T-helper 2 cell (primary cell): ENCODE data around the gene IFITM5.

ENCODE experiments used
- DNase-seq, 5 experiments: peaks; one replicate each; pipeline versions ENCODE4 v3.0.0 to v3.0.0-alpha.2; 2012 to 2022

The IFITM5 gene

DNA sequence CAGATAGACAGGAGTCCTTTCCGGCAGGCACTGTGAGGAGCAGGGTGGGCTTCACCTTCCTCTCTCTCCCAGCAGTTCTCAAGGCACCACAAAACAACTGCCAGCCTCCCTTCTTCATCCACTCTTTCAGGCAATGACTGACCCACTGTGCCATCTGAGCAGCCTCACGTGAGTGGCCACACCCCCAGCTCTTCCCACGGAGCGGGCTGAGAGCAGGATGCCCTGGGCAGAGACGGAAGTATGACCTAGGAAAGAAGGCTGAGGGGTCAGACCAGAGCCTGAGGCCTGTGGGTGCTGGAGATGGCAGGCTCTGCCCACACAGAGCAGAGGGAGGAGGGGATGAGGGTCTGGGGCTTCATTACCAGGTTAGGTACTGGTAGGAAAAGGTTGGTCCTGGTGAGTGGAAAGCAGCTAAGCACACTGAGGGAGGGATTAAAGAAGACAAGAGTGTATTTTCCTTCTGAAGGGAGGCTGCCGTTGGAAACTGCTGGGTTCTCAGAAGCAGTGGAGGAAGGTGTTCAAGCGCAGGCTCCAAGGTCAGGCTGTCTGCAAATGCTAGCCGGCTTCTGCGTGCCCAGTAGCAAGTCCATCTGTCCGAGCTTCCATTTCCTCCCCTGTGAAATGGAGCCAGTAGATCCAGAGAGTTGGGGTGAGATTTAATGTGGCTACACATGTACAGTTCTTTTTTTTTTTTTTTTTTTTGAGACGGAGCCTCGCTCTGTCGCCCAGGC lies 16.5 kb downstream of the IFITM5 start:
- DNase-seq: no peak

DNA sequence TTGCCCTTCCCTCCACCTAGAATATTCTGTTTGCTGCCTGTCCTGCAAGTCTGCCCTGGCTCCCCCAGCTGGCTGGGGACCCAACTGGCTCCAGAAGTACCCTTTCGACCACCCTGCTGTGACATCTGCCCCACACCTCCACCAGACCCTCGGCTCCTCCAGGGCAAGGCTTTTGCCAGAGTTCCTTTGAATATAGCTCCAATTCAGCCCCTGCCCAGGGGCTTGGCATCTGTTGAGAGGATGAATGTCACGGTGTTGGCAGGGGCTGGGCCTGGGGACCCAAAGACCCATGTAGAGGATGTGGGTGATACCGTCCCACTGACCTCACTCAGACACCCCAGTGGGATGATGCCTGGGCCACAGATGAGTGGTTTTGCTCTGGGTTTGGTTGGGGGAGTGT lies 17.2 kb downstream of the IFITM5 start:
- no peak for DNase-seq

DNA sequence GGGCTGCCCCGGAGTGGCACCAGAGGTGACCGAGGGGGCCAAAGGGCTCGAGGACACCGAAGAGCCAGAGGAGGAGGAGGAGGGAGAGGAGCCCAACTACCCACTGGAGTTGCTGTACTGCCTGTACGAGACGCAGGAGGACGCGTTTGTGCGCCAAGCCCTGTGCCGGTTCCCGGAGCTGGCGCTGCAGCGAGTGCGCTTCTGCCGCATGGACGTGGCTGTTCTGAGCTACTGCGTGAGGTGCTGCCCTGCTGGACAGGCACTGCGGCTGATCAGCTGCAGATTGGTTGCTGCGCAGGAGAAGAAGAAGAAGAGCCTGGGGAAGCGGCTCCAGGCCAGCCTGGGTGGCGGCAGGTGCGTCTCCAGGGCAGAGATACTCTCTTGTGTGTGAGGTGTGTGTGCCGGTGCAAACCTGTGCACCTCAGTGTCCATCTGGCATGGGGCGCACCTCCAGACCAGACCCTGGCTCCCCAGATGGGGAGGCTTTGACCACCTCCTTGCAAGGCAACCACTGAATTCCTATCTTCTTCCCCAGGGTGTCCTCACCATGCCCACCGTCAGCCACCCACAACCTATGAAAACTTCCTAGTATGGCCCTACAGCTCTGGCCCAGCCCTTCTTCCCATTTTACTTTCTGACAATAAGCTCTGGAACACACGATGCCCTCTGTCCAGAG lies 17.7 kb downstream of the IFITM5 start:
- no peak for DNase-seq

DNA sequence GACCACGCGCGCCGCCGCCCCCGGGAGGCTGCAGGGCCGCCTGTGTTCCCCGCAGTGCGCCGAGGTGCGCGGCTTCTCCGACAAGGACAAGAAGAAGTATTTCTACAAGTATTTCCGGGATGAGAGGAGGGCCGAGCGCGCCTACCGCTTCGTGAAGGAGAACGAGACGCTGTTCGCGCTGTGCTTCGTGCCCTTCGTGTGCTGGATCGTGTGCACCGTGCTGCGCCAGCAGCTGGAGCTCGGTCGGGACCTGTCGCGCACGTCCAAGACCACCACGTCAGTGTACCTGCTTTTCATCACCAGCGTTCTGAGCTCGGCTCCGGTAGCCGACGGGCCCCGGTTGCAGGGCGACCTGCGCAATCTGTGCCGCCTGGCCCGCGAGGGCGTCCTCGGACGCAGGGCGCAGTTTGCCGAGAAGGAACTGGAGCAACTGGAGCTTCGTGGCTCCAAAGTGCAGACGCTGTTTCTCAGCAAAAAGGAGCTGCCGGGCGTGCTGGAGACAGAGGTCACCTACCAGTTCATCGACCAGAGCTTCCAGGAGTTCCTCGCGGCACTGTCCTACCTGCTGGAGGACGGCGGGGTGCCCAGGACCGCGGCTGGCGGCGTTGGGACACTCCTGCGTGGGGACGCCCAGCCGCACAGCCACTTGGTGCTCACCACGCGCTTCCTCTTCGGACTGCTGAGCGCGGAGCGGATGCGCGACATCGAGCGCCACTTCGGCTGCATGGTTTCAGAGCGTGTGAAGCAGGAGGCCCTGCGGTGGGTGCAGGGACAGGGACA lies 18.4 kb downstream of the IFITM5 start:
- DNase-seq: peak in 1 of 5 experiments; percentile 68

DNA sequence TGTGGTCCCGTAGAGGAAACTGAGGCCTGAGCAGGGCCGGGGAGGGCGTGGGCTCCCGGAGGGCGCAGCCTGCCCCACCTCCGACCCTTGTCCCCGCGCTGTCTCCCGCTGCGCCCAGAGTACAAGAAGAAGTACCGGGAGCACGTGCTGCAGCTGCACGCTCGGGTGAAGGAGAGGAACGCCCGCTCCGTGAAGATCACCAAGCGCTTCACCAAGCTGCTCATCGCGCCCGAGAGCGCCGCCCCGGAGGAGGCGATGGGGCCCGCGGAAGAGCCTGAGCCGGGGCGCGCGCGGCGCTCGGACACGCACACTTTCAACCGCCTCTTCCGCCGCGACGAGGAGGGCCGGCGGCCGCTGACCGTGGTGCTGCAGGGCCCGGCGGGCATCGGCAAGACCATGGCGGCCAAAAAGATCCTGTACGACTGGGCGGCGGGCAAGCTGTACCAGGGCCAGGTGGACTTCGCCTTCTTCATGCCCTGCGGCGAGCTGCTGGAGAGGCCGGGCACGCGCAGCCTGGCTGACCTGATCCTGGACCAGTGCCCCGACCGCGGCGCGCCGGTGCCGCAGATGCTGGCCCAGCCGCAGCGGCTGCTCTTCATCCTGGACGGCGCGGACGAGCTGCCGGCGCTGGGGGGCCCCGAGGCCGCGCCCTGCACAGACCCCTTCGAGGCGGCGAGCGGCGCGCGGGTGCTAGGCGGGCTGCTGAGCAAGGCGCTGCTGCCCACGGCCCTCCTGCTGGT lies 19.2 kb downstream of the IFITM5 start:
- peak in 1 of 5 experiments; percentile 69 for DNase-seq

DNA sequence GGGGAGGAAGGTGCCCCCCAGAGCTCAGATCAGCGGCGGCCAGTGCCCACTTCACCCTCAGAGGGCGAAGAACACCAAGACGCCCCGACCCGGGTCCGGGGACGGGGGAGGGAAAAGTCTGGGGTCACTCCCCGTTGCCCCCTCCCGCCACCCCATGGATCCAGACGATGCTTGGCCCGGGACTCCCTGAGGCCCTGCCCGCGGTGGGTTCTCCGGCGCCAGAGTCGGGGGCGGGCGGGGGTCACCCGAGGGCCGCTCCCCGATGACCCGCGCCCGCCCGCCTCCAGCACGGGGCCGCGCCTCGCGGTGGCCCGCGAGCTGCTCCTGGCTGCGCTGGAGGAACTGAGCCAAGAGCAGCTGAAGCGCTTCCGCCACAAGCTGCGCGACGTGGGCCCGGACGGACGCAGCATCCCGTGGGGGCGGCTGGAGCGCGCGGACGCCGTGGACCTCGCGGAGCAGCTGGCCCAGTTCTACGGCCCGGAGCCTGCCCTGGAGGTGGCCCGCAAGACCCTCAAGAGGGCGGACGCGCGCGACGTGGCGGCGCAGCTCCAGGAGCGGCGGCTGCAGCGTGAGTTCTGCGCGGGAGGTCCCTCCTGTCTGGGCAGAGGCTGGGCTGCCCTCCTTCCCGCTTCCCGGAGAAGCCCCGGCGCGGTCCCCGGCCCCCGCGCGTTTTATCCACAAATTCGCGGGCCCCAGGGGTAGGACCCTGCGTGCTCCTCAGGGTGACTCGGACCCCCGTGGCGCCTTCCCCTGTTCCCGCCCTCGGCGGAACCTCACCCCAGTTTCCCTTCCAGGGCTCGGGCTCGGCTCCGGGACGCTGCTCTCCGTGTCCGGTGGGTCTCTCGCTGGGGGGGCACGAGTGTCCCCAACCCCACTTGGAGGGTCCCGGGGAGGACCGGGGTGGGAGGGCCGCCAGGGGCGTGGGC lies 20.0 kb downstream of the IFITM5 start:
- DNase-seq: no peak

DNA sequence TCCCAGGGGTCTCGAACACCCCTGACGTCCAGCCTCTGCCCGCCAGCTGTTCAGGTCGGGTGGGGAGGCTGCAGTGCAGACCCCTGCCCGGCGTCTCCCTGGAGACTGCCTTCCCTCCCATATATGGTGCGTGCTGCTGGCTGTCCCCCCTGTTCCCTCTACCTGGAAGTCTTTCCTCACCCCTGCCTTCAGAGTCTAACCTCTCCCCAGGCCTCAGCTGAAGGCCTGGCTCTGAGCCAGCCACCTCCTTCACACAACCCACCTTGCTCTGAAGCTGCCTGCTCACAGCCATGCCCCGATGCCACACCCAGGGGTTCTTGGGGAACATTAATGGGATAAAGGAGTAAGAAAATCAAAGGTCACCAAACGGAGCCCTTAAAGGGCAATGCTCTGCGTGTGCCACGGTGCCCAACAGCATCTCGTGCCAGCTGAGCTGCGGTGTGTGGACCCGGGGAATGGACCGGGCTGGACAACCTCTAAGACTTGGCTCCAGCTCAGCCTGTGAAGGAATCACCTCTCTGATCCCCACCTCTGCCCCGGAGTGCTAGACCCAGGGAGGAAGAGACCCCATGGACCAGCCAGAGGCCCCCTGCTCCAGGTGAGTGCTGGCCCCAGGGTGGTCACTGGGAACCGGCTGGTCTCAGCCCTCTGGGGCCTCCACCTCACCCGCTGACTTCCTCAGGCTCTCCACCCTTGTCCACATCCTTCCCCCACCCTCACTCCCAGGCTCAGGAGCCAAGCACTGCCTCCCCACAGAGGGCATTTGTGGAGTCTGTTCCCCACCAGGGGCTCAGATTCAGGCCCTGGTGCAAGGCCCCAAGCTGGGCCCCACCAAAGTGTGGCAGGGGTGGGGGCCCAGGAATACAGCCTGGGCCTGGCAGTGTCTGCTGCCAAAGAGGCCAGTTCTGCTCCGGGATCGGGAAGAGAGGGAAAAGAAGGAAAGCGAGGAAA lies 21.1 kb downstream of the IFITM5 start, which contains the start of gene NLRP6:
Gene NLRP6 (plus strand): TSS at position 407 of the 951 bp plus-strand sequence. CDS start 163 bp downstream, at position 570.
- DNase-seq: no peak

DNA sequence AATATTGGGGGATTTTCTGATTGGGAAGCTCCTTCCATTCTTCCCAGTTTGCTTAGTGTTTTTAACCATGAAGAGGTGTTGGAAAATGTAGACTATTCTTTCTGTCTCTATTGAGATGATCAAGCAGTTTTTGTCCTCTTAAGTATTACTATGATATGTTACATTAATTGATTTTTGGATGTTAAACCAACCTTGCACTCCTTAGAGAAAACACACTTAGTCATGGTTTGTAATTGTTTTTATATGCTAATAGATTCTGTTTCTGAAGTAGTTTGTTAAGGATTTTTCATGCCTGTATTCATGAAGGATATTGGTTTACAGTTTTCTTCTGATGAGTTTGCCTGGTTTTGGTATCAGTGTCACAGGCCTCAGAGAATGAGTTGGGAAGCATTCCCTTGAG lies 23.1 kb downstream of the IFITM5 start:
- DNase-seq: no peak

DNA sequence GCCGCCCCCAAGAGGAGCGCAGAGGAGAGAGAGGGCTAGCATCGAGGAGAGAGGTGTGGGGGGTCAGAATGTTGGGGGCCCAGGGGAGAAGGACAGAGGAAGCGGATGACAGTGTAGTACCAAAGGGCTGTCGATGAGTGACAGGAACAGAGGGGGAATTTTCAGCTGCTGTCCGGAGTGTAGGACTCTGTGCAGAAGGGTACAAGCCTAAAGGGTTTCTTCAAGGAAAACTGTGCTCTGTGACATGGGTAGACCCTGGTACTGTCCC lies 26.5 kb downstream of the IFITM5 start:
- DNase-seq: no peak

DNA sequence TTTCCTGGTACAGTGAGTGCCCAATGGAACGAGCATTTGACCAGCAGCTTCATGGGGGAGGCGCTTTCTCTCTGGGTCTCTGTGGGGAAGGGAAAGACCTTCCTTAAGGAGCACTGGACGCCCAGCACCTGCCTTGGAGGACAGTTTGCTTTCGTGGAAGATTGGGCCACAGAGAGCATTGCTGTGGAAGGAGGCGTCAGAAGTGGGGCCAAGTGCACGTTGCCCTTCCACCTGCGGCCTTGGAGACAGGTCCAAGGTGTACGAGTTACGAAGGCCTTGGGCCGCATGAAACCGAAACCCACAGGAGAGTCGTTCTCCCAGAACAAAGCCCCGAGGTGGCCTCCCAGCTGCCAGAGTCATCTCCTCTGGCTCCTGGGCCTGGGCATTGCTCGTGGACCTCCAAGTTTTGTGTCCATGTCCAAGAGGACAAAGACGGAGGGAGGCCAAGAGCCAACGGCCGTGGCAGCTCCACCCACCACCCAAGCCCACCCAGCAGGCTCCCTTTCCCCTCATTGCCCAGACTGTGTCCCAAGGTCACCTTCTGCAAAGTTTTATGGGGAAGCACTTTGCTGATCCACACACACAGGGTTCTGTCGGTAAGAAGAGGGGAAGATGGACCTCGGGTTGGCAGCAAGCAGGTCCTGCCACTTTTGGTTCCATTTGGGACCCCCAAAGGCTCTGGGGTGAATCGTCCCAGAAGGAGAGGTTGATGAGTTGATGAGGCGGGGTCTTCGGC lies 27.0 kb downstream of the IFITM5 start:
- DNase-seq: no peak

DNA sequence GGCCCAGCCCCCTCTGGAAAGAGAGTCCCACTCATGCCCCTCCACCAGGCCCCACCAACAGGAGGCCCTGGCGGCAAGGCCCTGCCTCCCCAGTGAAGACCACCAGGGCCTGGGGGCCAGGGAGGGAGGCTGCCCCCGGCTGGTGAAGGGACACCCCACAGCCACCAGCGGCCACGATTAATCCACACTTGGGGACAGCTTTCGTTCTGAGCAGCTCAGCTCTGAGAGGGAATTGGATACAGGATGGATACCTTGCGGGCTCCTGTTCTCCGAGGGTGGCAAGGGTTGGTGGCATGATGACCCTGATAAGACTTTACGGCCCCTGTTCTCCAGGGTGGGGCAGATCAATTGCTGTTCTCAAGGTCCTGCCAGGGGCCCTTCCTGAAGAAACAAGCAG lies 28.0 kb downstream of the IFITM5 start:
- no peak for DNase-seq

DNA sequence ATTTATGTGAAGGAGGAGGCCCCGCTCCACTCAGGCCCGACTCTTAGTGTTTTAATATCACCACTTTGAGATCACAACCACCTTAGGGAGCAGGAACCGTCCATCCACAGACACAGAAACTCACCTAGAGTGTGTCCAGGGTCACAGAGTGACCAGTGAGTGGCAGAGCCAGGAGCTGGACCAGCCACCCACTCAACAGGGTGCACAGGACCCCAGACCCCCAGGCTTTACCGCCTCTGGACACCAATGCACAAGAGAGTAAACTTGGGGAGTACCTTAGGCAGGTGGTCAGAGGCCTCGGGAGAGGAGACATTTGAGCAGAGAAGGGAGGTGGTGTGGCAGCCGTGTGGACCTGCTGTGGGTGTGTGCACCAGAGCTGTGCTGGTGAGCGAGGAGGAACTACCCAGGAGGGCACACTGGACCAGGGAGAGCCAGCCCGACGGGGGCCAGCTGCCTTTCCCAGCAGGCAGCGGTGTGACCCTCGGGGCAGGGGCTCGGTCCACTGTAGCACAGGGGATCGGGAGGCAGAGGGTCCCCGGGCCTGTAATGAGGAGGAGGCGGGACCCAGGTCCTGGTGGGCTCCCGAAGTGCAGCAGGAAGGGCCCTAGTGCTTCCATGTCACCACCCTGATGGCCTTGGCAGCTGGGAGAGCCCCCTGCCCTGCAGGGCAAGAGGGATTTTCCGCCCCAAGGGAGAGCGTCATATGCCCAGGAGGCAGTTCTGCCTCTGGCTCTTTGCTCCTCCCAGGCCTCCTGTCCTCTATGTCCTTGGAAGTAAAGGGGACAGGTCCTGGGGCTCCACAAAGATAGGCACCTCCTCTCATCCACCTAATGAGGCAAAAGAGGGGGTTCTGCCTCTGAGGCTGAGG lies 28.6 kb downstream of the IFITM5 start:
- no peak for DNase-seq

DNA sequence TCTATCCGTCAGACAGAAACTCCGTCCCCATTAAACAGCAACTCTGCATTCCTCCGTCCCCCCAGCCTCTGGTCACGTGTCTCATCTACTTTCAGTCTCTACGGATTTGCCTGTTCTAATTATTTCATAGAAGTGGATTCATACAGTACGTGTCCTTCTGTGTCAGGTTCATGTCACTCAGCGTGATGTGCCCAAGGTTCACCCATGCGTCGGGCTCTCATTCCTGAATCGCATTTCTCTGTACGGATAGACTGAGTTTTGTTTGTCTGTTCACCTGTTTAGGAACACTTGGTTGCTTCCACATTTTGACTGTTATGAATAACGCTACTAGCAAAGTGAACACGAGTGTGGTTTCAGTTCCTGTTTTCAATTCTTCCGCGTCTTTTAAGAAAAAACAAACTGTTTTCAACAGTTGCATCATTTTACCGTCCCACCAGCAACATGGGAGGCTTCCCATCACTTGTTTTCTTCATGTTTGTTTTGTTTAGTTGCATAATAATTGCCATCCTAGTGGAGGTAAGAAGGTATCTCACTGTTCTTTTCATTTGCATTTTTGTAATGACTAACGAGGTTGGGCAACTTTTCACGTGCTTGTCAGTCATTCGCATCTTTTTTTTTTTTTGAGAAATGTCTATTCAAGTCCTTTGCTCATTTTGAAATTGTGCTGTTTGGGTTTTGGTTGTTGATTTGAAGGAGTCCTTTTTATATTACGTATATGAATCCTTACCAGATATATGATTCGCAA lies 30.0 kb downstream of the IFITM5 start:
- DNase-seq: peak in 4 of 5 experiments; percentile 31 to 92 (median 66)

DNA sequence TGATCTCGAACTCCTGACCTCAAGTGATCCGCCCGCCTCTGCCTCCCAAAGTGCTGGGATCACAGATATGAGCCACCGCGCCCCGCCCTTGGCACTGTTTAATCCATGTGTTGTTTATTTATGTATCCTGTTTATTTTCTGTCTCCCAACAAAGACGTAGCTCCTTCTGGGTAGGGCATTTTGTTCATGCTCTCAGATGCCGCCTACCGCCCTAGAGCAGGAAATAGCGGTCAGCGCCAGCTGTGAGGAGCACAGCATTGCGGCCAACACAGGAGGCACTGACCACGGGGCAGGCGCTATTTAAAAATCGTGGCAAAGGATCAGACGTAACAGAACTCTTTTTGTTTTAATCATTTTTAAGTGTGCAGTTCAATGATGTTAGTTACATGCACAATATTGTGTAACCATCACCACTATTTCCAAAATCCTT lies 30.6 kb downstream of the IFITM5 start:
- peak in 3 of 5 experiments; percentile 42 to 88 (median 71) for DNase-seq

DNA sequence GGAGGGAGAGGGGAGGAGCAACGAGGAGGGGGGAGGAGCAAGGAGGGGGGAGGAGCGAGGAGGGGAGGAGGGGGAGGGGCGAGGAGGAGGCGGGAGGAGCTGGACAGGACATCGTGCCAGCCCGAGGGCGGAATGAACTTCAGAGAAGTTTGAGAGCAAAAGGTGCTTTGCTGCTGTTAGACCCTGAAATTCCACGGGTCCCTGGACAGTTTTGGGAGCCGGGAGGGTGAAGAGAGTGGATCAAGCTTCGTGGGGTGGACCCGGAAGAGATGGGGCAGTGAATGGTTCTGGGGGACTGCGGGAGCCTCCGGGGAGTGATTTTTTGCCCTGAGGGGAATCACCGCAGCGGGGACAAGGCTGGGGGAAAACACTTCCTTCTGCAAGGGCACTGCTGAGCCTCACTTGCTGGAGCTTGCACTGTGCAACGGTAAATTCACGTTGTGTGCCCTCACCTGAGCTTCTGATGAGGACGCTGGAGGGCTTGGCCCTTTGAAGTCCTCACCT lies 31.8 kb downstream of the IFITM5 start:
- peak in 4 of 5 experiments; percentile 29 to 65 (median 58) for DNase-seq

DNA sequence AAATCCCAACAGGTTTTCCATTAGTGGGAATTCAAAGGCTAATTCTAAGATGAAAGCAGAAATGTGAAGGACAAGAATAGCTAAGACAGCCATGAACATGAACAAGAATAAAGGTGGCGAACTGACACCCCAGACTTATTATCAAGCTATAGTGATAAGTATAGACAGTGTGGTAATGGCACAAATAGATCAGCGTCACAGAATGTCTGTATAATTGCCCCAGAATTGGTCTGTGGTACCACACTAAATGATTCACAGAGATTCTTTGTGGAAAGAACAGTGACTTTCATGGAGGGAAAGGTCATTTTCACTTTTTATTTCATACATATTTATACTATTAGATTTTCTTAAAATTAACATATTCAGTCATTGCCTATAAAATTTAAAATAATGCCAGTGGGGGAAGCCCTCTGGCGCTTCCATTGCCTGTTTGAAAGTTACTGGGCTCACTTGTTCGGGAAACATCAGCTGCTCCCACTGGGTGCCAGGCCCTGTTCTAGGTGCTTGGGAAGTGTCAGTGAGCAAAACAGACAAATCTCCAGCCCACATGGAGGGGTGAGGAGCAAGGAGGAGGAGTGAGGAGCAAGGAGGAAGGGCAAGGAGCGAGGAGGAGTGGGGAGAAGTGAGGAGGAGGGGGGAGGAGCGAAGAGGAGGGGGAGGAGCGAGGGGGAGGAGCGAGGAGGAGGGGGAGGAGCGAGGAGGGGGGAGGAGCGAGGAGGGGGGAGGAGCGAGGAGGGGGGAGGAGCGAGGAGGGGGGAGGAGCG lies 32.5 kb downstream of the IFITM5 start:
- peak in 1 of 5 experiments; percentile 53 for DNase-seq

DNA sequence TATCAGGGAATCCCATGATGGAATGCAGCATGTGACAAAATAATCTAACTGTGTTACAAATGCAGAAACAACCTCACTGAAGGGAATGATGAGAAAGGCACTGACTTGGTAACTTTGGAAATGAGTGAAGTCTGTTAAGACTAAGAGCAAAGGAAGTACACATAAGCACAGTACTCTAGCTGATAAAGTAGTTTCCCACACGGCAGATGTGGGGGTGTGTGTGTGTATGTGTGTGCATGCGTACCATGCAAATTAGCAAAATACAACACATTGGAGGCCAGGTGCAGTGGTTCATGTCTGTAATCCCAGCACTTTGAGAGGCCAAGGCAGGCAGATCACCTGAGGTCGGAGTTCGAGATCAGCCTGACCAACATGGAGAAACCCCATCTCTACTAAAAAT lies 37.7 kb downstream of the IFITM5 start:
- no peak for DNase-seq
